Epidermal melanocyte (primary cell): ENCODE data around the gene ACOX1.

Experiments
- DNase-seq: peaks from one replicate; pipeline ENCODE4 v3.0.0; 2011; ENCODE audit warnings: low spot score; ENCODE audit not compliant: insufficient read length

ACOX1 gene

DNA sequence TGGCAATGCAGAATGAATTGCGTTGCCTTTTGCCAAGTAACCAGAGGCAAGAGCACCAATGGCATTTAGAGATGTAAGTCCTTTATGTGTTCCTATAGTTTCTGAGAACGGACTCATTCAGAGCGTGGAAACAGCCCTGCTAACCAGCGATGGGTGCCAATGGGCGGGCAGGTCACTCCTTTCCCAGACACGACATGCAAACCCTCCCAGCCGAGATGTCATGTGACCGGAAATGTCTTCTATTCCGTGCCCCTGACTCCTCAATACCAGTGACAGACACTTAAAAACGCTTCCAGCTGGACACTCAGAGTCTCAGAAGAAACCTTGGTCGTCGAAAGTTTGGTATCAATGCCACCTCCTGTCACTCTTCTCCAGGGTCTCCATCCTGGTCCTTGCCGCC lies 41.3 kb downstream of the ACOX1 start:
- DNase-seq: no peak

DNA sequence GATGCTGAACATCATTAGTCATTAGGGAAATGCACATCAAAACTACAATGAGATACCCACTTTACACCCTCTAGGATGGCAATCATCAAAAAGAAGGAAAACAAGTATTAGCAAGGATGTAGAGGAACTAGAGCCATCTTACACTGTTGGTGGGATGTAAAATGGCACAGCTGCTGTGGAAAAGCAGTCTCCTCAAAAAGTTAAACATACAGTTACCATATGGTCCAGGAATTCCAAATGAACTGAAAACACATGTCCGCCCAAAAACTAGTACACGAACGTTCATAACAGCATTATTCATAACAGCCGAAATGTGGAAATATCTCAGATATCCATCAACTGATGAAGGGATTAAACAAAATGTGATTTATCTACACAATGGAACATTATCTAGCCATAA lies 45.2 kb downstream of the ACOX1 start:
- DNase-seq: no peak

DNA sequence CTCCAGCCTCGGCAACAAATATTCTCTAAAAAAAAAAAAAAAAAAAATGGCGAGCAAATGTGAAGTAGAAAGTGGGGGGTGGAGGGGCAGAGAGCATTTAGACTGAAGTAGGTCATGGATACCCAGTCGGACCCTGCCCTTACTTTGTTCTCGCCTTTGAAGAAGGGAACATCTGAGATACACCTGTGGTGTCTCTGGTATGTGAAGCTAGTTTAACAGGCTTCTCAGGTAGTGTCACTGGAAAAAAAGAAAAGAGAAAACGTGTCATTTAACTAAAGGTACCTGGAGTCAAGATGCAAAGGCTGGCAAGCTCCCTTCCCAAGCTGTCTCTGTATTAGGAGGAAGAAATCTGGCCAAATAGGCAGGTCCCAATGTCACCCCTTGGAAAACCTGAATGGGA lies 46.1 kb downstream of the ACOX1 start:
- no peak for DNase-seq

DNA sequence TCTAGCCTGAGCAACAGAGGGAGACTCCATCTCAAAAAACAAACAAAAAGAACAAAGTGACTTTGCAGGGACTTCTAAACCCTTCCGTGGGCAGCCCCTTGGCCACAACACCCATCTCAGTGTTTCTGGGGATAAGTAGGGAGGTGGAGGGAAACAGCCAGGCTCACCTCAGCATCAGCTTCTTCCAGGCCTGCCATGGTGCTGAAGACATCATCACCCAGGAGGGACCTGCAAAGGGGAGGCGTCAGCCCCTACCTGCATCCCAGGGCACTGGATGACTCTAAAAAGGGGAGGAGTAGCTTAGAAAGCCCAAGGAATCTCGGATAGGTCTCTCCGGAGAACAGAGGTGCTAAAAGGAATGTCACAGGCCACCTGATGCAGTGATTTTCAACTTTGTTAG lies 47.9 kb downstream of the ACOX1 start:
- DNase-seq: no peak

DNA sequence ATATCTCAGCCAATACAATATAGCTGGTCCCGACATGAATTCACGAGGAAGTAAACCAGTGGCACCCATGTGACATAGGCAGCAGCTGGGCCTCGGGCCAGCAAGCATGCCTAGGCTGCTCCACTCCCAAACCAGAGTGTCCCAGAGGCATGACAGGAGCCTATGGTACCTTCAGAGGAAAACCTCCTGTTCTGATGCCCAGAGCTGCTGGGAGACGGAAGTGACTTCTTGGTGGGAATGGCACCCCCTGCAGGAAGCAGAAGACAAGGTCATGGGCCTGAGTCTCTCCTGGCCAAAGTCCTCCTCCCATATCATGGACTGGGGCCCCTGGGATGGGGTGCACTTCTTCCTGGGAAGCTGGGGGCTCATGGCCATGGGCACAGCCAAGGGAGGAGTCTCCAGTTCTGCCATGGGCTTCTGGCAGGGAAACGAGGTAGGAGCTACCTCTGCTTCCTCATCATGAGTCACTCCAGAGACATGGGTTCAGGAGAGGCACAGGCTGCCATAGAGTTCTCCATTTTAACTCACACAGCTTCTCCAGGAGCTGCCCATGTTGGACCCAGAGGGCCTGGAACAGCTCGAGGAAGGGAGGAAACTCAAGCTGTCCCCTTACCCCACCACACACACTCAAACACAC lies 51.6 kb downstream of the ACOX1 start:
- no peak for DNase-seq

DNA sequence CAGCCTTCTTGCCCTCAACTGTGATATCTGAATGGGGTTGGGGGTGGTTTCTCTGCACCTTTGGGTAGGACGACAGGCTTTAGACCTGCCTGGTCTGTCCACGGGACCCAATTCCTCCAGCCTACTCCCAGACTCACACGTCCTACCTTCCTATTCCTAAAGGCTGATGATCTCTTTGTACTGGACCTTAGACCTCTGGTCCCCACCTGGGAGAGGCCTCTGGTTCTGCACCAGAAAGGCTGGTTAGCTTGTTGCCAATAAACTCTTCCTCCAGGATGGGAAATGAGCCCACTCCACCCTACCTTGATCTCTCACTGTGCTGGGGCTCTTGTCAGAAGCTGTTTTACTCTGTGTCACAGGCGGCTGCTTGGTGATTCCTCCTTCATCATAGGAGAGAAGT lies 52.5 kb downstream of the ACOX1 start:
- no peak for DNase-seq

DNA sequence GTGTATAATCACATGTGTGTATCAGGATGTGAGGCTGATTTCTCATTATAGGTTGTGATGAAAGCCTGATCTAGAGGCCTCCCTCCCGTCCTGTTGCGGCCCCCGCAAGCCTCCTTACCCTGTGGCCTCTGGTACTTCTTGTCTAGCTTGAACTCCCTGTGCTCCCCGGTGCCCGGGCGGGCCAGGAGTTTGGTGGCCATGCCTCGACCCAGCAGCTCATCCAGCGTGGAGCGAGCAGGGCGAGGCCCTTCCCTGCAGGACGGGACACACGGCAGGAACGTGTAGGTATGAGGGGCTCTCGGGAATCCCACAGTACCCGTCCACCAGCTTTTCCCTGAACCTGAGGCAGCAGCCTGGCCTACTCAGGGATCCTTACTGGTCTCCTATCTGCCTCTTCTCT lies 53.1 kb downstream of the ACOX1 start:
- DNase-seq: no peak

DNA sequence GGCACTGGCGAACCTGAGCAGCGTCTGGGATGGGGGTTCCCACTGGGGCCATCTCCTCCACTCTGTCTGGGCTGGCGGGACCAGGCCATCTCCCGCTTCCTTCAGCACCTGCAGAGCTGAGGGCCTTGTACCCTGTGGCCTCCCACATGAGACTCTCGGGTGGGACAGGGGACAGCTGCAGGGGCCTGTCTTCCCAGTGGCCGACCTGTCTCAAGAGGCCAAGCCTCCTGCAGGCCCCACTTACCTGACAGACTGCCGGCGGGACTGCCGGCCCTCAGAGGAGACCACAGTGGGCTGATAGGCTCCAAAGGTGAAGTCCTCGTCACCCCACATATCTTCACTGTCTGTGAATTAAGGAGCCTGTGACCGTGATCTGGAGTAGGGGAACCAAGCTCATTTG lies 53.9 kb downstream of the ACOX1 start:
- DNase-seq: no peak

DNA sequence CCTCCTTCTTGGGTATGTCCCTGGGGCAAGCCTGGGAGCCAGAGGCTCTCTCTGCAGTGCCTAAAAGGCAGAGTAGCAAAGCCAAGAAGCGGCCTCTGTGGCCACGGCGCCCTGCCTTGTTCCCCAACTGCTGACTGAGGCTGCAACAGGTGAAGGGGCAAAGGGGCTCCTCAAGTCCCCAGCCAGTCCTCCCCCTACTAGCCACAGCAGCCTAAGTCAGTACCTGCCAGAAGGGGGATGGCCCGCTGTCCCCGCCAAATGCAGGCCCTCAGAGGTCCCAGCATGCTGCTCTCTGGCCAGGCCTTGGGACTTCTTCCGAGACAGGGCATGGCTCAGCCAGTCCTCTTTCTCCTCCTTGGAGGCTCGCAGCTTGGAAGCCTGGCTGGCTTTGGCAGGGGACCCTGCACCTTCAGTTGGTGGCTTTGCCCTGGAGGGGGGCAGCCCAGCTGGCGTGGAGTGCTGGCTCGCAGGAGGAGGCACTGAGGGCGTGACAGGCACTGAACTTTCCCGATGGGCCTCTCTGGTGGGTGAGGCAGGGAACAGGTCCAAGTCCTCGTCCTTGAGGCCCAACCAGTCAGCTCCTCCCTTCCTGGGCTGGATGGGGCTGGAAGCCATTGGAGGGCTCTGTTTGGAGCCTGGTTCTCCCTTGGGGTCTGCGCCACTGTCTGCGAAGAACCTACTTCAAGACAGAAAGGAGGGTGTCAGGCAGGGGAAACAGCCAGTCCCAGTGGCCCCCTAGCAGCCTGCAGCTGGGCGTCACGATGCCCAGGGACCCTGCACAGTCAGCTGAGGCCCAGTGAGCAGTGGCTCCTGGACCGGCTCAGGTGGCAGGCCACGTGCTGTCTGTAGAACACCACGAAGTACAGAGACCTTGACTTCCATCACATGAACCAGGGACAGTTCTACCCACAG lies 55.7 kb downstream of the ACOX1 start:
- no peak for DNase-seq

DNA sequence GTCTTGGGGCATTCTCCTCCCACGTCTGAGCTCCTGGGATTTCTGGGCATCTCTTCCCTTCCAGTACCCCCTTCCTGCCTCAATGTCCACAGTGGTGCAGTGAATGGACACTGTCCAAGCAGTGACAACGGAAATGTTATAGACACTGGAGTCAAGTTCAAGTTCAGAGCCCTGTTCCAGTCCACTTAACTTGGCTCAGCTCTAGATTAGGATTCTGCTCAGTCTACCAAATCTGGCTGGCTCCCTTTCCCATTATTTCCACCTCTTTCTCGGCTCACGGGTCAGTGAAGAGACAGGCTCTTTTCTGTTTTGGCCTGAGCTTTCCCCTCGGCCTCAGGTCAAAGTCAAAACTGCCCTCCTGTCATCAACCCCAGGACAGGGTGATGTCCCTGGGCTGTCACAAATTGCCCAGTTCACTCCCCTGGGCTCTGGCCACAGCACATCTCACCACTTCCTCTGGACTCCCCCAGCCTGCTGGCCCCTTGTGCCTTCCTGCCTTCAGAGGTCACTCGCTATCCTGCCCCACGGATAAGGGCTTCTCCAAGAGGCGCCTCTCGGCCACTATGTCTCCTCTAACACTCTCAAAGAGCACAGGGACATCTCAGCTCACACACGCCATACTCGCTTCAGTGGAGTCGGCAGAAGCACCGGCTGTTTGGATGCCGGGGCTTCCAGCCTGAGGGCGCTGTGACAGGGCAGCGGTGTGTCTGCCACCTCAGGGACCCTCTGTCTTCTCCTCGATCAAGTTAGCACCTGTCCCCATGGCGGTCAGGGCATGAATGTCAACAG lies 56.6 kb downstream of the ACOX1 start:
- DNase-seq: no peak

DNA sequence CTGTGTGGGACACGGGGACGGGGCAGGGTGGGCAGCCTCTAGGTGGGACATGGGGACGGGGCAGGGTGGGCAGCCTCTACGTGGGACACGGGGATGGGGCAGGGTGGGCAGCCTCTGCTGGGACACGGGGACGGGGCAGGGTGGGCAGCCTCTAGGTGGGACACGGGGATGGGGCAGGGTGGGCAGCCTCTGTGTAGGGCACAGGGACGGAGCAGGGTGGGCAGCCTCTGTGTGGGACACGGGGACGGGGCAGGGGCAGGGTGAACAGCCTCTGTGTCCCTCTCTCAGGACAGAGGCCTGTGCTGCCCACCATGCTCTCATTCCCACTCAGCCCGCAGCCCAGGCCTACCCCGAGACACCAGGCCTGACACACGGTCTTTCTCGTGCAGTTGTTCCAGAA lies 57.4 kb downstream of the ACOX1 start:
- DNase-seq: no peak

DNA sequence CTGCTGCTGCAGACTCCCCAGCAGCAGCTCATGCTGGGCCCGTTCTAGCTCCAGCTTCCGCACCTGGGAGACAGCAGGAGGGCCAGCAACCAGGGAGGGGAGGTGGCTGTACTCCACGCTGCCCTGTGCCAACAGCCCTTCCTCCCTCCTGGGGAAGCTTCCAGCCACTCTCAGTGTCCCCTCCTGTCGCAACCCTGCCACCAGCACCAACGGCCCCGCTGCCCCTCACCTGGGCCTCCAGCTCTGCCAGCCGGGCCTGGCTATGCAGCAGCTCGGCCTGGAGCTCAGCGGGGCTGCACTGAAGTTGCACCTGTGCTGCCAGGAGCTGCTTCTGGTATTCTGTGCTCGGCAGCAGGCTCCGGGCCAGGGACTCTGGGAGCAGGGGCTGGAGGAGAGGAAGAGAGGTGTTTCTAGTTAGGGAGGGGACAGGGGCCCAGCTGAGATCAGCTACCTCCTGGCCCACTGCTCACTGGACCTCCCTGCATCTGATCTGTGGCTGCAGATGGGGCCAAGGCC lies 58.9 kb downstream of the ACOX1 start:
- no peak for DNase-seq

DNA sequence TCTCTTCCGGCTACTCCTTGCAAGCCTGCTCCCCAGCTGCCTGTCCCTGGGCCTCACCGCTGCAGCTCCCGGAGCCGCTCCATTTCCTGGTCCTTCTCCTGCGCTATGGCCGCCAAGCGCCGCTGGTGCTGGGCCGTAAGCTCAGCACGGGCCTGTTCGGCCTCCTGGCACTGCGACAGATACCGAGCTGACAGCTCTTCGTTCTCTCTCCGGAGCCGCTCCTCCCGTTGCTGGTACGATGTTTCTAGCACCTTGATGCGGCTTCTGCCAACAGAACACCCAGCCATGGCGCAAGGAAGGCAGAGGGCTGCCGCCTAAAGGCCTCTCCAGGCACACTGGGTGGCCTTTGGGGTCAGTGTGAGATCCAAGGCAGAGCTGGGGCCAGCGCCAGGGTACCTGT lies 59.4 kb downstream of the ACOX1 start:
- no peak for DNase-seq

DNA sequence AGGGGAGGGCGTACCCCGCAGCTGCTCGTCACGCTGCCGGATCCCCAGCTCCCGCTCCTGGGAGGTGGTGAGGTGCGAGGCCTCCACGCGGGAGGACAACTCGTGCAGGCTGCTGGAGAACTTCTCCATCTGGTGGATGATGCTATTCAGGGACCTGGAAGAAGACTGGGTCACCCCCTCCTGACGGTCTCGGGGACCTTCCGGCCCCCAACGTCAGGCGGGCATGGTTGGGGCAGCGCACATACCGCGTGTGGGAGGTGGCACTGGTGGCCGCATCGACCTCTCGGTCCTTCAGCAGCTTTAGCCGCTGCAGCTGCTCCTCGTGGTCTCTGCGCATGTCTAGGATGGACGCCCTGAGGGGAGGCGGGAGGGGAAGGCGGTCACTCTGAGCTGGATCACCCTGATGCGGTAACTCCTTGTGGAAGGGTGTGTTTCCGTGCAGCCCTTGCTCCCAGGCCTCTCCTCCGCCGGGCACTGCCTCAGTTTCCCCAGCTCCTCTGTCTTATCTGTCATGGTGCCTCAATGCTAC lies 61.0 kb downstream of the ACOX1 start:
- no peak for DNase-seq

DNA sequence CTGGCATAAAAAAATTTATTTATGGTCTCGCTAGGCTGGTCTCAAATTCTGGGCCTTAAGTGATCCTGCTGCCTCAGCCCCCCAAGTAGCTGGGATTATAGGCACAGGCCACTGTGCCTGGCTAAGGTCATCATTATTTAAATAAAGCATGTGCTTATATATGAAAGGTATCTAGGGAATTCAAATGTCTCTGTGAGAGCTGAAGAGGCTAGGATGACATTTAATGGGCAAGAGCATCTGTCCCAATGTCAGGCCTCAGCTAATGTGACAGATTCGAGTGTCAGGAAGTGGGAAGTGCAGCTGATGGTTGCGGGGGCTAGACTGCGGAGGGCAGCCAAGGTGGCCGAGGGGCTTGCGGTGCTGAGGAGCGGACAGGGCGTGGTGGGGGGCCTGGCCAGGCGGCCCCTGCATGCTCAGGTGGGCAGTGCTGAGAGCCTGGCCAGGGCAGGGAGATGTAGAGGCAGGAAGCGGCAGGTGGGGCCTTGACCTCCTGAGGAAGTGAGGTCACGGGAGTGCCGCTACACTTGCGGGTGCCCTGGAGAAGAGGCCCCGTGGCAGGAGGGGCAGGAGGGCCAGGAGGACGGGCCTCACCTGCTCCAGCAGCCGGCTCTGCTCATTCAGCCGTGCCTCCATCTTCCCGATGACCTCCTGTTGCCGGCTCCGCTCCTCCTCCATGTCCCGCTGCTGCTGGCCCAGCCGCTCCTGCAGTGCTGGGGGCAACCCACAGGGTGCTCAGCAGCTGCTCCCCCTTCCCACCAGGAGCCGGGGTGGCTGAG lies 61.6 kb downstream of the ACOX1 start:
- no peak for DNase-seq

DNA sequence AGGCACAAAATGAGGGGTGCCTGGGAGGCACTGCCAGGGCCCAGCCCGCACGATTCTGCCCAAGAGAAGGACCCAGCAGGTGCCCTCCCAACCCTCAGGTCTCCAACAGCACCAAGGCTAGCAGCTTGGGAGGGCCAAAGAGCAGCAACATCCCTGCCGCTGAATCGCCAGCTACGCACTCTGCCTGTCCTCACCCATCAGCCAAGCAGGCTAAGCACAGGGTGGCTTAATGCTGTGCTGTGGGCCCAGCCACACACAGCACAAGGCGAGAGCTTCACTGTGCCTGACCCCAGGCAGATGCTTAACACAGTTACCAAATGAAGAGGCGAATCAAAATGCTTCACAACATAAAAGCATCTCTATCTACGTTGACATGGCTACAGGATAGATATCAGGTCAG lies 63.7 kb downstream of the ACOX1 start:
- DNase-seq: no peak

DNA sequence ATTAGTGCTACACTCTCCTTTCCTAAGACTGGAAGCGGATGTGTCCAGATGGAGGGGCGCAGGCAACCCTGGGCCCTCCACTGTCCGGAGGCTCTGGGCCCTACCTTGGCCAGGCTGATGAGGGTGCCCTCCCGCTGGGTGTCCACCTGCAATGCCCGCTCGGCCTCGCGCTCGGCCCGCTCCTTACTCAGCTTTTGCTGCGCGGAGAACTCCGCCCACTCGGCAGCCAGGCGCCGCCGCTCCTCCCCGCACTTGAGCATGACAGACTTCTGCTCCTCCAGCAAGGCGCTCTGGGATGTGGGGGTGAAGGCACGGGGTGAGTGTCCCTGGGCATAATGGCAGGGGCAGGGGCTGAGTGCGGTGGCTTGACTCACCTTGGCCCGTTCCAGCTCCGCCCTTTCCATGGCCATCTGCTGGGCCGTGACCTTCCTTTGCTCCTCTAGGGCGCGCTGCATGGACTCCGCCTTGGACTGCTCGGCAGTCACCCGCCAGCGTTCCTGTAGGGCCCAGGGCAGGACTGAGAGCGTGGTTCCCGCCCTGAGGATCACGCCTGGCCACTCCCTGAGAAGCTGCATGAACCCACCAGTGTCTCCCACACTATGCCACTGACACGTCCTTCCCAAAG lies 64.2 kb downstream of the ACOX1 start:
- no peak for DNase-seq

DNA sequence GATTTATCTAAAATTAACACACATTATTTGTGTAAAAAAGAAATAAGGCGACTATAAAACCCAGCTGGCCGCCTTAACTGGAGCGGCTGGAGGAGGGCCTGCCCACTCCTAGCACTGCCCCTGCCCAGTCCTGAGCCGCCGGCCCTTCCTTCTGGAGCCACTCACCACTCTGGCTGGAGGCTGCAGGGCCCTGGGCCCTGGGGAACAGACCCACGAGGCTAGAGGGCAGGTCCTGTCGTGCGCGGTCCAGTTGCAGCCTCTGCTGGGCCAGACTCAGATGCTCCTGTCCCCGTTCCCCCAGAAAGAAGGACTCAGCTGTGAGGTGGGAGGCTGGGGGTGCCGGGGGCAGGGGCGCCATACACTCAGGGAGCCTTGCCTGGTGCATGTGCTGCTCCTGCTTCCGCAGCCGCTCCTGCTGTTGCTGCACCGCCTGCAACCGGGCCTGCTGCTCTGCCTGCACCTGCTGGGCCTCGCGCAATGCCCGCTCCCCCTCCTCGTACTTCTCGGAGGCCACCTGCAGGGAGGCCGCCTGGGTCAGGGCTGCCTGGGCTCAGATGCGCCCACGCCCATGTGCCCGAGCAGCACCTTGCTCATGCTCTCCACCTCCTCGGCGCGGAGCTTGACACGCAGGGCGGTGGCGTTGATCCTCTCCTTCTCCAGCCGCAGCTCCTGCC lies 65.3 kb downstream of the ACOX1 start:
- DNase-seq: no peak

DNA sequence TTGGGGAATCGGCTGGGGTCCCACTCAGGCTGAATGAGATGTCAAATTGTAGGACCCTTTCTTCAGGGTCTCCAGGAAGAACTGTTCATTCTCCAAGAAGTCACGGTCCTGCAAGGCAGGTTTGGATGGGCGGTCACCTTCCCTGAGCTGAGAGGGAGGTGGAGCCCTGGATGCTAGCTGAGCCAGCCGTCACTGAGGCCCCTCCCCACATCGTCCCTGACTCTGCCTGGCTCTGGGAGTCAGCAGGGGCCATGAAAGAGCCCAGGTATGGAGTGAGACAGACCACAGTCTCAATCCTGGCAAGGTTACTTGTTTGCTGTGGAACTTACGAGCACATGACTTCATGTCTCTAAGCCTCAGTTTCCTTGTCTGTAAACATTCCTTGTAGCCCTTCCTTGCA lies 68.3 kb downstream of the ACOX1 start:
- DNase-seq: no peak

DNA sequence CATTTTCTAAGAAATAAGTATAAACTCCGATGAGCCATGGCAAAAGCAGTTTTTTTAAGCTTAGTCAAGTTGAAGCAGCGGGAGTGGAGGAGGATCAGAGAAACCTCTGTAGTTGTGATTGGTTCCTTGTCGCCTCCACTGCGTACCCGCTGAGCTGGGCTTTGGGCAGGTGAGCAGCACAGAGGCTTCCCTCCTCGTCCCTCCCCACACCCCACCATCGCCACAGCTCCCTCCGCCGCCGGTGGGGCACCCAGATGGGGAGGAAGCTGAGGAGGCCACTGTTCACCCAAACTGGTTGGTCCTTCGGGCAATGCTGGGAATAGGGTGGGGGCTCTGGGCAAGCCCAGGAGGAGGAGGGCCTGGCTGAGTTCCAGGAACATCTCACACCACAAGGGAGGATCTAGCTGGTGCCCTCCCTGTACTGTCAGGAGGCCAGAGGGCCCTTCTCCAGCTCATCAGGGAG lies 69.1 kb downstream of the ACOX1 start:
- DNase-seq: no peak
